ENCODE results near the gene ATP2A1.

Gene ATP2A1

GRCh38 chr16:28875134-28876018 is 2.9 kb upstream of the ATP2A1 start (continued):
- TF ChIP-seq PRDM10 (tag by site-specific recombination; IDR thresholded peaks at IDR 0.05) = peak; percentile 59; the same call in 1 of the 2 replicates
- TF ChIP-seq ZNF148 (tag by site-specific recombination; IDR thresholded peaks at IDR 0.05; ENCODE audit: borderline replicate concordance) = no peak
- no peak for TF ChIP-seq ZNF140 (tag by site-specific recombination; IDR thresholded peaks at IDR 0.05)
- no peak for TF ChIP-seq ZNF335 (tag by site-specific recombination; conservative IDR thresholded peaks at IDR 0.05)
- no peak for TF ChIP-seq ZSCAN4 (tag by site-specific recombination; IDR thresholded peaks at IDR 0.05)
- TF ChIP-seq ZBTB7A (tag by site-specific recombination; IDR thresholded peaks at IDR 0.05; ENCODE audit: low read depth) = no peak

GRCh38 chr16:28876019-28876659 is 2.1 kb upstream of the ATP2A1 start:
- CTCF ChIA-PET = no interaction called here
- Histone ChIP-seq H3K36me3 (ENCODE audit: control insufficient read depth in 2 of 2, insufficient read depth in 1 of 2, low read length in 2 of 2) (peaks cover 4 to 32% of the 10 kb centered on the region in 2 experiments; a peak in 2 of 3 replicates), H3K9me3 (ENCODE audit: control insufficient read depth, insufficient read depth, low read depth, low read length) (no peaks in the 10 kb centered on the region), H3K4me3 (ENCODE audit: low read depth, low read length) (no peak overlapping the region), H3K4me1 (ENCODE audit: control insufficient read depth, insufficient read depth, low read length) (peaks cover 11% of the 10 kb centered on the region), H3K27ac (ENCODE audit: extremely low read depth, low read depth, low read length) (peak overlapping the region; percentile 49; the same call in 1 of the 2 replicates)
- POLR2A ChIA-PET = interaction anchor here (2.5 kb wide), 1 partner anchor 12 kb away, joined by 13 read pairs; the partner anchor contains the start of gene SH2B1
- TF ChIP-seq EGR2 (tag by site-specific recombination; IDR thresholded peaks at IDR 0.05; ENCODE audit: low read depth) = peak; percentile 76
- no peak for TF ChIP-seq OSR2 (tag by site-specific recombination; IDR thresholded peaks at IDR 0.05)
- TF ChIP-seq PRDM1 (tag by site-specific recombination; IDR thresholded peaks at IDR 0.05) = peak; percentile 23; the same call in 1 of the 2 replicates
- peak; percentile 62; the same call in 1 of the 2 replicates for TF ChIP-seq ZIC2 (tag by site-specific recombination; IDR thresholded peaks at IDR 0.05)
- no peak for TF ChIP-seq ZNF785 (tag by site-specific recombination; IDR thresholded peaks at IDR 0.05)
- peak; percentile 24; the same call in 1 of the 2 replicates for TF ChIP-seq KLF17 (tag by site-specific recombination; IDR thresholded peaks at IDR 0.05)
- peak; percentile 76 for TF ChIP-seq ZNF341 (tag by site-specific recombination; IDR thresholded peaks at IDR 0.05; ENCODE audit: low read depth)
- TF ChIP-seq GLIS2 (tag by site-specific recombination; IDR thresholded peaks at IDR 0.05) = peak; percentile 37; the same call in 1 of the 2 replicates
- TF ChIP-seq ZNF544 (tag by site-specific recombination; IDR thresholded peaks at IDR 0.05) = no peak
- no peak for TF ChIP-seq ZNF701 (tag by site-specific recombination; IDR thresholded peaks at IDR 0.05)
- no peak for TF ChIP-seq ZNF501 (tag by site-specific recombination; IDR thresholded peaks at IDR 0.05)
- TF ChIP-seq KLF9 (tag by site-specific recombination; IDR thresholded peaks at IDR 0.05; ENCODE audit: low read depth) = no peak
- no peak for TF ChIP-seq PRDM4 (tag by site-specific recombination; IDR thresholded peaks at IDR 0.05)
- no peak for TF ChIP-seq ZNF266 (tag by site-specific recombination; IDR thresholded peaks at IDR 0.05; ENCODE audit: low read depth)
- TF ChIP-seq ZNF473 (tag by site-specific recombination; IDR thresholded peaks at IDR 0.05) = no peak
- no peak for TF ChIP-seq ZNF677 (tag by site-specific recombination; IDR thresholded peaks at IDR 0.05)
- TF ChIP-seq ZSCAN30 (tag by site-specific recombination; IDR thresholded peaks at IDR 0.05) = no peak
- peak; percentile 80 for TF ChIP-seq GLIS1 (tag by site-specific recombination; IDR thresholded peaks at IDR 0.05)
- no peak for TF ChIP-seq ZNF658 (tag by site-specific recombination; IDR thresholded peaks at IDR 0.05)
